PFSK-1 (cell line): ENCODE results near the gene FBXO47.

Source experiments
- FOXP2 ChIP-seq: optimal IDR thresholded peaks from 2 replicates; pipeline ENCODE3; 2011; ENCODE audit warnings: borderline replicate concordance, control low read depth, inconsistent platforms; ENCODE audit not compliant: insufficient read depth; ENCODE audit errors: extremely low read length, extremely low read depth
- POLR2AphosphoS5 ChIP-seq: IDR thresholded peaks from 2 replicates; pipeline ENCODE4 v1.6.1; 2012; ENCODE audit warnings: low read depth, mild to moderate bottlenecking, control low read depth, low read length, moderate library complexity
- SIN3A ChIP-seq: IDR thresholded peaks from 2 replicates; pipeline ENCODE4 v1.6.1; 2012; ENCODE audit warnings: mild to moderate bottlenecking, low read length, moderate library complexity, borderline replicate concordance; ENCODE audit not compliant: insufficient read depth
- TAF1 ChIP-seq: IDR thresholded peaks from 2 replicates; pipeline ENCODE4 v1.6.1; 2012; ENCODE audit warnings: low read length, control low read depth, borderline replicate concordance; ENCODE audit not compliant: insufficient read depth
- TF ChIP-seq, protein P1 (sequence below), 2 experiments: IDR thresholded peaks; 2 replicates each; pipeline versions ENCODE4 v1.6.1 to v1.8.0; 2011 to 2012; ENCODE audit warnings: low read depth in 2 of 2, low read length in 2 of 2, control low read depth in 1 of 2, inconsistent platforms in 1 of 2, mild to moderate bottlenecking in 1 of 2, moderate library complexity in 1 of 2; ENCODE audit not compliant: insufficient read depth in 1 of 2

FBXO47 gene

DNA sequence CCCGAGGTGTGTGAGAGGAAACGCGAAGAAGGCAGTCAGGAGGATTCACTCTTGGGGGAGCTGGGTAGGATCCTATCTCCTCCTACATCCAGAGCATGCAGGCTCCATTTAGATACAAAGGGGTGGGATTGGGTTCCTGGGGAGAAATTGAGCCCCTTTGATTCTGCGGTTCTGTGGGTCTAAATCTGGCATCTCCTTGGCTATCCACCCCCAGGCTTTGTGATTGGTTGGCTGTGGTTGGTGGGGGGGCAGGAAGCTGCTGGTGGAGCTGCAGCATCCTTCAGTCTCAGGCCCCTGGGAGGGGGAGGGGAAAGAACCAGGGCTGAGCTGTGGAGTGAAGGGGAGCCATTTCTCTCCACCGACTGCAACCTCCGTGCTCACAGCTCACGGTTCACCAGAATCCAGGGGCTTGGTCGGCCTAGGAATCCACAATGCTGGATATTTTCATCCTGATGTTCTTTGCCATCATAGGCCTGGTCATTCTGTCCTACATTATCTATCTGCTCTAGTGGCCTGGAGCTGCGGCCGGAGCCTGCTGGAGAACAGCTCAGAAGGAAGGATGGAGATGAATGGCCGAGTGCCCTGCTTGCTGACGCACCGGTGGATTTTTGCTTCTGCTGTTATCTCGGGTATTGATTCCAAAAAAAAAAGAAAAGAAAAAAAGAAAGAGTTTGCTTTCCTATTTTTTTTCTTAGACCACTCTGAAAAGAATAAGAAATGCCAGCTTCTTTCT is 41.8 kb downstream of the FBXO47 start, which contains the start of gene LASP1NB:
LASP1NB (plus strand) TSS at position 352 of the 733 bp plus-strand sequence.
- TF ChIP-seq, protein P1, sequence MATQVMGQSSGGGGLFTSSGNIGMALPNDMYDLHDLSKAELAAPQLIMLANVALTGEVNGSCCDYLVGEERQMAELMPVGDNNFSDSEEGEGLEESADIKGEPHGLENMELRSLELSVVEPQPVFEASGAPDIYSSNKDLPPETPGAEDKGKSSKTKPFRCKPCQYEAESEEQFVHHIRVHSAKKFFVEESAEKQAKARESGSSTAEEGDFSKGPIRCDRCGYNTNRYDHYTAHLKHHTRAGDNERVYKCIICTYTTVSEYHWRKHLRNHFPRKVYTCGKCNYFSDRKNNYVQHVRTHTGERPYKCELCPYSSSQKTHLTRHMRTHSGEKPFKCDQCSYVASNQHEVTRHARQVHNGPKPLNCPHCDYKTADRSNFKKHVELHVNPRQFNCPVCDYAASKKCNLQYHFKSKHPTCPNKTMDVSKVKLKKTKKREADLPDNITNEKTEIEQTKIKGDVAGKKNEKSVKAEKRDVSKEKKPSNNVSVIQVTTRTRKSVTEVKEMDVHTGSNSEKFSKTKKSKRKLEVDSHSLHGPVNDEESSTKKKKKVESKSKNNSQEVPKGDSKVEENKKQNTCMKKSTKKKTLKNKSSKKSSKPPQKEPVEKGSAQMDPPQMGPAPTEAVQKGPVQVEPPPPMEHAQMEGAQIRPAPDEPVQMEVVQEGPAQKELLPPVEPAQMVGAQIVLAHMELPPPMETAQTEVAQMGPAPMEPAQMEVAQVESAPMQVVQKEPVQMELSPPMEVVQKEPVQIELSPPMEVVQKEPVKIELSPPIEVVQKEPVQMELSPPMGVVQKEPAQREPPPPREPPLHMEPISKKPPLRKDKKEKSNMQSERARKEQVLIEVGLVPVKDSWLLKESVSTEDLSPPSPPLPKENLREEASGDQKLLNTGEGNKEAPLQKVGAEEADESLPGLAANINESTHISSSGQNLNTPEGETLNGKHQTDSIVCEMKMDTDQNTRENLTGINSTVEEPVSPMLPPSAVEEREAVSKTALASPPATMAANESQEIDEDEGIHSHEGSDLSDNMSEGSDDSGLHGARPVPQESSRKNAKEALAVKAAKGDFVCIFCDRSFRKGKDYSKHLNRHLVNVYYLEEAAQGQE (IDR thresholded peaks at IDR 0.05; ENCODE audit: insufficient read depth in 1 of 2, low read depth in 2 of 2, low read length in 2 of 2) = no peak
- no peak for TF ChIP-seq POLR2AphosphoS5
- no peak for TF ChIP-seq TAF1
- TF ChIP-seq FOXP2 = no peak
- TF ChIP-seq SIN3A = no peak

DNA sequence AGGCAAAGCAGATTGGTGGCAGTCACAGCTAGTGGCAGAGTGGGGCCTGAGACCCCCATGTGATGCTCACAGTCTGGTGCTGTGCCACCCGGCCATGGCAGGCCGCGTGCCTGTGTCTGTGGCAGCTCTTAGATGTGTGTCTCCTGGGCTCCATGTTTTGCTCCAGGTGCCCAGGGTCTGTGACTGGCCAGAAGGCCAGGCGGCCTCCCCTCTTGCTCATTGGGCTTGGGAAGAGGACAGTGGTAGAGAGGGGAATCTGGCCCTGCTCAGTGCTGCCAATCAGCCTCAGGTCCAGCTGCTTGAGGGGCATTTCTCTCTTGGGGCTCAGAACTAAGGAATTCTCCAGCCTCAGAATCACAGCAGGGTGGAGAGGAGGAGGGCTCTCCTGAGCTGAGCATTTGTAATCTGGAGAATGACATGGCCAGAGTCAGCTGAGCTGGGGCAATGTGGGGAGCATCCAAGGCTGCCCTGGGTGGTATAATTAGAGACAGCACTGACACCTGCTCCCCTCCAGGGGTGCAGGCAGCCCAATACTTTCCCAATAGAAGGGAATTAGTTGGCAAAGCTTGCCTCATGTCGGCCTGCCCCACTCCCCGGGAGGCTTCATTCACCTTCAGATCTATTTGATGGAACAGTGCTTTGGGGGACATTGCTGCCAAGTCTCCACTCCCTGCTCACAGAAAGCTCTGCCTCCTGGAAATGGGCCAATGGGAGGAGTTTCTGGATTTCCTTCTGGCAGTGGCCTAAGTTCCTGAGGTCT is 44.5 kb downstream of the FBXO47 start:
- TF ChIP-seq TAF1 (no peak), SIN3A (no peak), FOXP2 (no peak), POLR2AphosphoS5 (no peak)
- TF ChIP-seq, protein P1 (IDR thresholded peaks at IDR 0.05; ENCODE audit: insufficient read depth in 1 of 2, low read depth in 2 of 2, low read length in 2 of 2) = no peak

DNA sequence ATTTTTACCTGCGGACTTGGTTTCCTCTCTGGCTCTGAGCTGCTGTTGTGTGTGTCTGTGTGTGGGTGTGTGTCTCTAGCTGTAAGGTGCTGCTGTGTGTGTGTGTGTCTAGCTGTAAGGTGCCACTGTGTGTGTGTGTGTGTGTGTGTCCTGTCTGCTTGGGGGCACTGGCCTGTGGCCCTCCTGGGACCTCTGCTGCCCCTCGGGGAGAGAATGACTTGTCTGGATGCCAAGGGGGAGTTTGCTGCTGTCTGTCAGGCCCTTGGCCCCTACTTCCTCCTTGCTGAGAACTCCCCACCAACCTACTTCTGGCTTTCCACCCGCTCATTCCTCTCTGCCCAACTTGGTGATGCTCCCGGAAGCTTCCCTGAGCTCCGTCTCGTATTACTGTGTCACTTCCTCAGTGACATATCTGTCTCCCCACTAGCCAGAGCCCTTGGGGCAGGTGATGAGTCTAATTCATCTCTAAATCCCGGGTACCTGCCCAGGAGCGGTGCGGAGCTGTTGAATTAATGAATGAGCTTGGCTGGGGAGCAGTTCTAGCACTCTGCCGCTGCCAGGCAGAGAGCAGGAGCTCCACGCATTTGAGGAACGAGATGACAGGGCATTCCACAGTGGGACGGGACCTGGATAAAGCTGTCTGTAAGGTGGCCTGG is 45.3 kb downstream of the FBXO47 start:
- TF ChIP-seq TAF1 = no peak
- no peak for TF ChIP-seq FOXP2
- TF ChIP-seq, protein P1 (IDR thresholded peaks at IDR 0.05; ENCODE audit: insufficient read depth in 1 of 2, low read depth in 2 of 2, low read length in 2 of 2) = no peak
- no peak for TF ChIP-seq POLR2AphosphoS5
- TF ChIP-seq SIN3A = no peak

- TF ChIP-seq, protein P1 (IDR thresholded peaks at IDR 0.05; ENCODE audit: insufficient read depth in 1 of 2, low read depth in 2 of 2, low read length in 2 of 2) = no peak
- TF ChIP-seq TAF1 = no peak
Observed at GRCh38 chr17:38920374-38921291, 46.6 kb downstream of the FBXO47 start.
